Muscle layer of duodenum (tissue), 2 donors: ENCODE measurements around the gene SPDYE9.
"Not testable (repeated sequence)": the region's sequence is repeated elsewhere in the genome, so short reads cannot be mapped to it uniquely, and the experiment has no call there.

Source experiments
- H3K27ac ChIP-seq: one replicate; pipeline ENCODE4 v1.7.0; 2013; ENCODE audit warnings: mild to moderate bottlenecking, low read length
- H3K27me3 ChIP-seq: one replicate; pipeline ENCODE4 v1.7.0; 2013; ENCODE audit warnings: low read depth, mild to moderate bottlenecking, control low read depth, low read length
- H3K36me3 ChIP-seq, 2 donors: one replicate each; pipeline ENCODE4 v1.7.0; 2013; ENCODE audit warnings: low read length in 2 of 2, control low read depth in 1 of 2, mild to moderate bottlenecking in 1 of 2; ENCODE audit not compliant: insufficient read depth in 2 of 2, control insufficient read depth in 1 of 2
- H3K4me1 ChIP-seq, 2 donors: one replicate each; pipeline ENCODE4 v1.7.0; 2013; ENCODE audit warnings: low read length in 2 of 2, mild to moderate bottlenecking in 2 of 2, control low read depth in 1 of 2, moderate library complexity in 1 of 2; ENCODE audit not compliant: insufficient read depth in 2 of 2, control insufficient read depth in 1 of 2
- H3K4me3 ChIP-seq, 2 donors: one replicate each; pipeline ENCODE4 v1.7.0; 2013; ENCODE audit warnings: low read length in 2 of 2, low read depth in 1 of 2, mild to moderate bottlenecking in 1 of 2
- H3K9me3 ChIP-seq, 2 donors: one replicate each; pipeline ENCODE4 v1.7.0; 2013; ENCODE audit warnings: low read length in 2 of 2, control low read depth in 1 of 2, mild to moderate bottlenecking in 1 of 2; ENCODE audit not compliant: control insufficient read depth in 1 of 2
- donor health status: healthy.

The SPDYE9 gene, protein sequence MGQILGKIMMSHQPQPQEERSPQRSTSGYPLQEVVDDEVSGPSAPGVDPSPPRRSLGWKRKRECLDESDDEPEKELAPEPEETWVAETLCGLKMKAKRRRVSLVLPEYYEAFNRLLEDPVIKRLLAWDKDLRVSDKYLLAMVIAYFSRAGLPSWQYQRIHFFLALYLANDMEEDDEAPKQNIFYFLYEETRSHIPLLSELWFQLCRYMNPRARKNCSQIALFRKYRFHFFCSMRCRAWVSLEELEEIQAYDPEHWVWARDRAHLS

DNA sequence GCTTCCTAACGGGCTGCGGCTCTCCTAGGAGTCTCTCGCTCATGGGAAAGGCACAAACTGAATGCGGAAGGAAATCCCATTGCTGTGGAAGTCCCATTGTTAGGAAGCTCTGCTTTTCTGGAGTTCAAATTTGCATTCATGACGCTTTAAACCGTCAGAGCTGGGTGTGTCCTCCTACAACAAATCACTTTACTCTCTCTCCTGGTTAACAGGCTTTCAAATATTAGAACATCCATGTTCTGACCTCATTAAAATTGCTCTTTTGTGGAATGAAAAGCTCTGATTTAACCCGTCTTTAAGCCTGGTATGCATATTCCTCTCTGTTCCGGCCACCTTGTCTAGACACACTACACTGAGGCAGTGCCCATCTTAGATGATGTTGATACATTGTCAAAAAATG, at the start of gene SPDYE9:
SPDYE9 (minus strand) TSS at position 101 of the 400 bp plus-strand sequence. CDS start 1,800 bp downstream, outside the sequence.
- not testable (repeated sequence) for H3K4me1 ChIP-seq, H3K4me3 ChIP-seq, H3K27ac ChIP-seq, H3K36me3 ChIP-seq, H3K27me3 ChIP-seq, H3K9me3 ChIP-seq

DNA sequence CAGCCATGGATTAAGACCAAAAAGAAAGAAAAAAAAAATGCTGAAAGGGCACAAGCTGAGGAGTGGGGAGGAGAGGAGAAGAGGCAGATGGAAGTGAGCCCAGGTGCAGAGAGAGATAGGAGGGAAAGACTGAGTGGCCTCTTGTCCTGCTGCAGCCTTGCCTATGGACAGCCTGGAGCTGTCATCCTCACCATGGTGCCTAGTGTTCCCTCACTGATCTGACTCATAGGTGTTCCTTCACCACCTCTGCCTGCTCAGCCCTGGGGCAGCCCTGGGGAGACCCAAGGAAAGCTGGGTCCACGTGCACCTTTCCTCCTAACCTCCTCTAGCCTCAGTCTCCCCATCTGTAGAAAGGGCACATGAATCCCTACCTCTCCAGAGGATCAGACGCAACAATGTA, 49.0 kb upstream of the SPDYE9 start:
- H3K27ac ChIP-seq, H3K4me3 ChIP-seq, H3K4me1 ChIP-seq, H3K27me3 ChIP-seq, H3K36me3 ChIP-seq, H3K9me3 ChIP-seq: not testable (repeated sequence)

DNA sequence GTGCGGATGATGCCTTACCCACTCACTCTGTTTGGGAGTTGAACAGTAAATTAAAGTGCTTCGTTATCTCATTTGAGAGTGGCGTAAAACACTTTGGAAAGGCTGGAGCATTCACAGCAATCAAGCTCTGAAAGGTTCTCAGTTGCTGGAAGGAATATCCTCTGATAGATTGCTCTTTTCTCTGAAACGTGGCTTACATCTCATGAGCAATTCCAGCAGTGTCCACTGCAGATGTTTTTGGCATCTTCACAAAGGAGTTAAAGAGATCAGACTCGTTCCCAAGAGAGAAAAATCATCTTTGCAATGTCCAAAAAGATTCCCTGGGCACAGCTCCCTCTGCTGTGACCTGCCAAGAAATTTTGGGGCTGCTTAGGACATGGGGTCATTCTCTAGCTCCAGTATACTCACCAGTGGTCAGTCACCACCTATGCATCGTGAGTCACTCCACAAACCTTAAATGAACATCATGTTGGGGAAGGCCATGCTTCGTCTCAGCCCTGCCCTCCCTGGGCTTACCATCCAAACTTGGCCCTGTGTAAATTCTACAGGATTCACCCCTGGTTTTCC, 46.9 kb upstream of the SPDYE9 start:
- not testable (repeated sequence) for H3K9me3 ChIP-seq, H3K27ac ChIP-seq, H3K27me3 ChIP-seq, H3K4me3 ChIP-seq, H3K36me3 ChIP-seq, H3K4me1 ChIP-seq

DNA sequence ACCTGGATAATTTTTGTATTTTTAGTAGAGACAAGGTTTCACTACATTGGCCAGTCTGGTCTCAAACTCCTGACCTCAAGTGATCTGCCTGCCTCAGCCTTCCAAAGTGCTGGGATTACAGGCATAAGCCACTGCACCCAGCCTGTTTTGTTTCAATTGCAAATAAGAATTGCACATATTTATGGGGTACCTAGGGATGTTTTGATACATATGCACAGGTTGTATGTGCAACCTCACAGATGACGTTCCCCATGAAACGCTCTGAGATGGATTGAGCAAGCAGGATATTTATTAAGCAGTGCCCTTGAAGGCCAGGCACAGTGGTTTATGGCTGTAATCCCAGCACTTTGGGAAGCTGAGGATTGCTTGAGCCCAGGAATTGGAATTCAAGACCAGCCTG, 44.8 kb upstream of the SPDYE9 start:
- H3K4me3 ChIP-seq, H3K27ac ChIP-seq, H3K4me1 ChIP-seq, H3K27me3 ChIP-seq, H3K36me3 ChIP-seq, H3K9me3 ChIP-seq: not testable (repeated sequence)

DNA sequence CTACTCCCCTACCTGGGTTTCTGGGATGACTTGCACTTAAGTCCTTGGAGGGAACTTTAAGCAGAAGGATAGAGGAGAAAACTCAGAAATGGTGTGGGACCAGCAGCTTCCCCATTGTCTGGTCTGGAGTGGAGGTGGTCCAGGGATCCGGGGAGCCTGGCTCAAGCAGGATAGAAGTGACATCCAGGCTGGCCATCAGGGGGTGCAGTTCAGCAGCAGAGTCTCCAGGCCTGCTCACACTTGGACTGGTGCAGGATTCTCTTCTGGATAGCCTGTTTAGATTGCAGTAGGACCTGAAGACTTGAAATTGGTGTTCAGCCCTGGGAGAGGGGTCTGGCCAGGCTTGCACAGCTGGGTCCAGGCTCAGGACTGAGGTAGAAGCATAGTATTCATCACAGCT, 38.3 kb upstream of the SPDYE9 start:
- not testable (repeated sequence) for H3K27ac ChIP-seq, H3K9me3 ChIP-seq, H3K27me3 ChIP-seq, H3K4me1 ChIP-seq, H3K4me3 ChIP-seq, H3K36me3 ChIP-seq

DNA sequence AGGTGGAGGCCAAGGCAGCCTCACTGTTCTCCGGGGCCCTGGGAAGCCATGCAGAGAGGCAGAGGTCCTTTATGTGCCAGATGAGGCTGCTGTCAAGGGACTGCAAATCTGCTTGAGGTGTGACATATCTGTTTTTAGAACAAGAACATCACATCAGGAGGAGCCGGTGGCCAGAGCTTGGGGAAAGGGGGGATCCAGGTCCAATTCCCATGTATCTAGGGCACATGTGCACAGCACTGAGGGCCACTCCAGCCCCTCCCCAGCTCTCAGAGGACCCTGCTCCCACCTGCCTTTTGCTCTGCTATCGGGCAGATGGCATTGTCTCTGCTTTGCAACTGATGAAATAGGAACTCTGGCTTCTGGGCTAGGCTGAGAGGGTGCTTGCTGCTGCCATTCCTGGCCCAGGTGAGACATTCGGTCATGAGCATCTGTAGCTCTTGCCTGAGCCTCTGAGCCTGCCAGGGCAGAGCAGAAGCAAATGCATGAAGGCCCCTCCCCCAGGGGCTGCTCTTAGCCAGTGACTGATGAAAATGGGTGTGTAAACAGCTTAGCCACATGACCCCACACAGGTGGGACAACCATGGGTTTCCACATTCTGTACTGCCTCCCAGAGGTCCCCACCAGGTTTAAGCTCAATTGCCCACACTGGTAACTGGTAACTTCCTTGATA, 37.1 kb upstream of the SPDYE9 start:
- H3K36me3 ChIP-seq, H3K4me3 ChIP-seq, H3K9me3 ChIP-seq, H3K27me3 ChIP-seq, H3K4me1 ChIP-seq, H3K27ac ChIP-seq: not testable (repeated sequence)

DNA sequence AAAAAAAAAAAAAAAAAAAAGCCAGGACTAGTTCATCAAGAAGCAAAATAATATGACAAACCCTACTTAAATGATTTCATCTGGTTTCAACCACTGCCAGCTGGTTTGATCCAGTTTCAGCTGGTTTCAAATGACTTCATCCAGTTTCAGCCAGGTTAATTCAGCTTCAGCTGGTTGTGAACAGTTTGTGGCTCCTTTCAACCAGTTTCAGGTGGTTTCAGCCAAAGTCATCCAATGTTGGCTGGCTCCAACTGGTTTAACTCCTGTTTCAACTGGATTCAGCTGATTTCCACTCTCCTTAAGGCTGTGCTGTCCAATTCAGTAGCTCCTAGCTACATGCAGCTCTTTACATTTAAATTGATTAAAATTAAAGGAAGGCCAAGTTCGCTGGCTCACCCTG, 32.3 kb upstream of the SPDYE9 start:
- not testable (repeated sequence) for H3K27me3 ChIP-seq, H3K9me3 ChIP-seq, H3K27ac ChIP-seq, H3K4me3 ChIP-seq, H3K4me1 ChIP-seq, H3K36me3 ChIP-seq

DNA sequence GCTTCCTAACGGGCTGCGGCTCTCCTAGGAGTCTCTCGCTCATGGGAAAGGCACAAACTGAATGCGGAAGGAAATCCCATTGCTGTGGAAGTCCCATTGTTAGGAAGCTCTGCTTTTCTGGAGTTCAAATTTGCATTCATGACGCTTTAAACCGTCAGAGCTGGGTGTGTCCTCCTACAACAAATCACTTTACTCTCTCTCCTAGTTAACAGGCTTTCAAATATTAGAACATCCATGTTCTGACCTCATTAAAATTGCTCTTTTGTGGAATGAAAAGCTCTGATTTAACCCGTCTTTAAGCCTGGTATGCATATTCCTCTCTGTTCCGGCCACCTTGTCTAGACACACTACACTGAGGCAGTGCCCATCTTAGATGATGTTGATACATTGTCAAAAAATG, 28.0 kb downstream of the SPDYE9 start, which contains the start of gene SPDYE11:
SPDYE11 (minus strand) TSS at position 101 of the 400 bp plus-strand sequence. CDS start 1,800 bp downstream, outside the sequence.
- not testable (repeated sequence) for H3K4me1 ChIP-seq, H3K27me3 ChIP-seq, H3K27ac ChIP-seq, H3K36me3 ChIP-seq, H3K9me3 ChIP-seq, H3K4me3 ChIP-seq

DNA sequence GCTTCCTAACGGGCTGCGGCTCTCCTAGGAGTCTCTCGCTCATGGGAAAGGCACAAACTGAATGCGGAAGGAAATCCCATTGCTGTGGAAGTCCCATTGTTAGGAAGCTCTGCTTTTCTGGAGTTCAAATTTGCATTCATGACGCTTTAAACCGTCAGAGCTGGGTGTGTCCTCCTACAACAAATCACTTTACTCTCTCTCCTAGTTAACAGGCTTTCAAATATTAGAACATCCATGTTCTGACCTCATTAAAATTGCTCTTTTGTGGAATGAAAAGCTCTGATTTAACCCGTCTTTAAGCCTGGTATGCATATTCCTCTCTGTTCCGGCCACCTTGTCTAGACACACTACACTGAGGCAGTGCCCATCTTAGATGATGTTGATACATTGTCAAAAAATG, 56.2 kb downstream of the SPDYE9 start, which contains the start of gene SPDYE8:
SPDYE8 (minus strand) TSS at position 101 of the 400 bp plus-strand sequence. CDS start 1,800 bp downstream, outside the sequence.
- H3K4me1 ChIP-seq, H3K4me3 ChIP-seq, H3K9me3 ChIP-seq, H3K27ac ChIP-seq, H3K36me3 ChIP-seq, H3K27me3 ChIP-seq: not testable (repeated sequence)
